ENCODE measurements around the gene PTGDR.

Gene PTGDR

GRCh38 chr14:52267501-52268278 lies at the start of gene PTGDR:
Gene PTGDR, plus strand, starts transcription at chr14:52267698. Its CDS starts 117 bp downstream, at chr14:52267815.
- peak; percentile 15 for DNase-seq

DNA sequence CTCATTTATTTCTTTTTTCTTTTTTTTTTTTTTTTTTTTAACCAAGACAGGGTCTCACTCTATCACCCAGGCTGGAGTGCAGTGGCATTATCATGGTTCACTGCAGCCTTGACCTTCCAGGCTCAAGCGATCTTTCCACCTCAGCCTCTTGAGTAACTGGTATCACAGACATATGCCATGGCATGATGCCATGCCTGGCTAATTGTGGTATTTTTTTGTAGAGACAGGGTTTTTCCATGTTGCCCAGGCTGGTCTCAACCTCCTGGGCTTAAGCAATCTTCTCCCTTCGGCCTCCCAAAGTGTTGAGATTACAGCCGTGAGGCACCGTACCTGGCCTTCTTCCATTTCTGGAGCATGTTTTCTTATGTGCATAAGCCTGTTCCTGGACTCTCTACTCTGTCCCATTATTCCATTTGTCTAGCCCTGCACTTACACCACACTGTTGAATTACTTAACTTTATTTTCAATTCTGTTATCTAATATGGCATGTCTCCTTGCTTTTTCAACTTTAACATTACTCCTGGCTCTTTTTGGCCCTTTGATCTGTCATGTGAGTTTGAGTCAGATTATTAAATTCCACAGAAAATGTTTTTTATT lies 47.9 kb upstream of the PTGDR start:
- DNase-seq: no peak

DNA sequence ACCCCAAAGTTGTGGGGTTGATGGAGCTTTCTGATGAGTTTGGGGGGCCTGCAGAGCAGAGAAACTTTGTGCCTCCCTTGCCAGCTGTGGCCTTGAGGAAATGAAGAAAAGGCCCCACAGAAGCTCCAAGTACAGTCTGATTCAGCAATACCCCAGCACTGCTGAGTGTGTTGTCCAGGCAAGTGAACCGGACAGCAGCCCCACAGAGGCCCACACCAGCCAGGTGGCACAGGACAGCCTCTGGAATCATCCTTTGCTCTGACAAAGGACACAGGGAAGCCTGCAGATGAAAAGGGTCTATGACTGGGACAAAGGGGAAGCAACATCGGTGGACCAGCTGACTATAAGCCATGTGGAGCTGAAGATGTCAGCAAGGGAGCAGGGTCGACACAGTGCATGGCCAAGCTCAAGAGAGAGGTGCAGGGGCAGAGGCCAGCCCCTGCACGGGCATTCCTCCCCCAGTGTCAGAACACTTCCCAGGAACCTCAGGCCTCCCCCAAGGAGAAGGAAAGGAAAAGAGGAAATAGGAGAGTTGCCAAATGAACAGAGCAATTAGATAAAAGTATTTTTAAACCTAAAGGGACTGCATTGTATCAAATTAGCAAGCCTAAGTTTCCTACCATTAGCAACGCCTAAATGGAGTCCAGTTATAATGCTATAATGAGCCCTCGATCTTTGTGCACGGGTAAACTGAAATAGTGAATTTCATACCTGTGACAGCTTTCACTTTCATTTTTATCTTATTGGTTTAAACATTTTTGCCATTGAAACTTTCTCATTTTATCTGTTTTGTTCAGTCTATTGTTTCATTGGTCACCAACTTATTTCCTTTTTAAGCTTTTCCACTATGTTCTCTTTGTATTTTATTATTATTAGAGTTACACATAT lies 46.3 kb upstream of the PTGDR start:
- peak; percentile 7 for DNase-seq

GRCh38 chr14:52222901-52223300 lies 44.6 kb upstream of the PTGDR start:
- DNase-seq: no peak

GRCh38 chr14:52227619-52228222 lies 39.8 kb upstream of the PTGDR start:
- DNase-seq: no peak

DNA sequence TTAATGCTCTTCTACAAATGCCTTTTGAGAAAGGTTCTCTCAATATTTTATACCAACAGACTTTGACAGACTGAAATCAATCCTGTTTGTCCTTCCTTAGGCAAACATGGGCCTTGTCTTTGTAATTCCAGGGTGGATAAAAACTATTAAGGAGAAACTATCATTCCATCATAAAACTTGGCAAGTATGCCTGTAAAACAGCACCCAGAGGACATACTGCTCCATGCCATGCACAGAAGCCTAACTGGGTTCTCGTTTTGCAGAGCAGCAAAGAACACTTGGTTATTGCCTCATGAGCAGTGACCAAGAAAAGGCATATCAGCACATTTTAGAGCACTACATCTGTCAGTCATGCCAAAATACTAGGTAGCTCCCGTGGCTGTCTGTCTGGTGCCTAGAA lies 33.8 kb upstream of the PTGDR start:
- no peak for DNase-seq

- DNase-seq: no peak
Observed at GRCh38 chr14:52235434-52235833, 32.1 kb upstream of the PTGDR start.

- no peak for DNase-seq
Observed at GRCh38 chr14:52235866-52236510, 31.5 kb upstream of the PTGDR start.

- DNase-seq: no peak
Observed at GRCh38 chr14:52238682-52239081, 28.8 kb upstream of the PTGDR start.

DNA sequence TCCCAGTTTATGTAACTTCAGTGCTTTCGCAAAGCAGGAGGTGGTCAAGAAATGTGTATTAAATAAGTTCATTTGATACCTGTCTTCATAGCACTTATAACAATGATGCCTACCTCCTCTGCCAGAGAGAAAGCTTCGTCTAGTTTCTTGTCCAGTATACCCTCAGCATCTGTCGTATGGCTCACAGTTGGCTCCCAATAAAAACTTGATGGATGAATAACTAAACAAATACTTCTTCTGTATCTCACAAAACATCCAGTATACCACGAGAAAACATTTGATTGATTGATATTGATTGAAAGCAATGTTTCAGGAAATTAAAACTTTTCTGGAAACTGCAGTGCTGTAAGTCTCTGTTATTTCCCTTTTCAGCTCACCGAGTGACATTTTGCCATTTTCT lies 26.9 kb upstream of the PTGDR start:
- no peak for DNase-seq

DNA sequence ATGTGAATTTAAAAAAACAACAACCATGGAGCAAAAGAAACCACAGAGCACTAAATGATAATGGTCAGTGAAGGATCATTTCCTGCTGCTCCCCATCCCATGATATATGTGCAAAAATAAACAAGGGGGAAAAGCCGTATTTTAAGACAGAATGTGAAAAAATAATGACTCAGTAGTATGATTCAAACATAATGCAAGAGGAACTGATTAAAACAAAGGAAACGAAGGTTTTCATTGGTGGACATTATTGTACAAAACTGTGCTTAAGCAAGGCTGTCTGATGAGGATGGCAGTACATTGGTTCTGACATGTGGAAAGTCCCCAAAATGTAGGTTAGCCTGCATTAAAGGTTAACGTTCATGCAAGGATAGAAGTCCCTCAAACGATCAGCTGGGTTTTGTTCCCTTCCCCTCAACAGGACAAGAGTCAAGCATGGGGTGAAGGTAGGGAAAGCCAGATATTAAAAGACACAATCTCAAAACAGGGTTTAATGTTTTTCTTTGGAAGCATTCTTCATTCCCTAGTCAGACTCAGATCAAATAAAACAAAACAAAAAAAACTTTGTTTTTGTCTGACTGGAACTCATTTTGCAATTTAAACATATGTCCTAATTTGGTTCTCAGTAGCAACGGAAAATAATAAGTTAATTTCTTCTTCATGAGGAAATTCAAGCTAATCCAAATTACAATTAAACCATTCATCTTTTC lies 26.3 kb upstream of the PTGDR start:
- DNase-seq: no peak

DNA sequence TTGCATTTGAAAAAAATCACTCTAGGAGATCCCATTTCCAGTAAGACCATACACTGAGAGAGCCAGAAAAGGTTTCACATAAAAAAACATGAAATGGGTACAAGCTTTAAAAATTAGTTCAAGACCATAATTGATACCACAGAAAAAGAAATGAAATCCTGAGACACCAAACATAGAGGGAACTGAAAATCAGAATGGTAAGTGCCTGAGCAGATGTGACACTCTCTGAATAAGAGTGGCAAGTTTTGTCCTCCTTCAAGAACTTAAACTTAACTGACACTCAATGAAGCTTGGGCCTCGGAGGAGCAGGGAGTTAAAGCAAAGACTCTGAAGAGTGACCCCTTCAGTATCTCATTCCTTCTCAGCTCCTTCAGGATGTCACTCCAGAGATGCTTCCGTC lies 23.2 kb upstream of the PTGDR start:
- DNase-seq: no peak

- DNase-seq: no peak
Observed at GRCh38 chr14:52244997-52245396, 22.5 kb upstream of the PTGDR start.

DNA sequence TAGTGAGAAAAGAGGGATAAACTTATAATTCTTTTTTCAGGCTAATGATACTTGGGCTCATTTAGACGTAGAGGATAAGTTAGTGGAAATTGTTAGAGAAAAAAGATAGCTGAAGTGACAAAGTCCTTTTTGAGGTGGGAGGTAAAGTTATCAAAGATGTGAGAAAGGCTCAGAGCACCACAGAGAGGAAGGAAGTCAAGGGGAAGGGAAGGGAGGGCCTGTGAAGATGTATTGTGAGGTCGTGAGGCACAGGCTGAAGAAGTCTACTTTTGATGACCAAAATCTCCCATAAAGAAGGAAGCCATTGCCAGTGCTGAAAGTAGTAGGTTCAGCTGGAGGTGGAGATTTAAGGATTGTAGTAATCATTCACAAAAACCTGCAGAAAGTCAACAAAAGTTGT lies 19.4 kb upstream of the PTGDR start:
- no peak for DNase-seq

- DNase-seq: no peak
Observed at GRCh38 chr14:52251724-52252123, 15.8 kb upstream of the PTGDR start.

DNA sequence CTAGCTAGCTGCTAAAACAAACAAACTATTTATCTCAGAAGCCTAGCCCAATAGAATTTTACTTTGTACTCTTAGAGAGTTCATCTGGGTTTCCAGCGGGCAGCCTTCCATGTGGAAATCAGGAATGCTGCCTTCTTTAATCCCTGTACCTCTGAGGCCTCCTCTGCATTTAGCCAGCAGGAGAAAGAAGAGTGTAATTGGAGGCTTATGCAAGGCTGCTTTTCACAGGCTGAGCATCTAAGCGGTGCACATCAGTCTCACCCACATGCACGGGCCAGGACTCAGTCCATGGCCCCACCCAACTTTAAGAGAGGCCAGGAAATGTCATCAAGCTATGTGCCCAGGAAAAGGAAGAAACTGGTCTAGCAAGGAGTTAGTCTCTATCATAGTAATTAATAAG lies 14.0 kb upstream of the PTGDR start:
- no peak for DNase-seq

- no peak for DNase-seq
Observed at GRCh38 chr14:52254086-52254485, 13.4 kb upstream of the PTGDR start.

- no peak for DNase-seq
Observed at GRCh38 chr14:52258783-52259182, 8.7 kb upstream of the PTGDR start.

DNA sequence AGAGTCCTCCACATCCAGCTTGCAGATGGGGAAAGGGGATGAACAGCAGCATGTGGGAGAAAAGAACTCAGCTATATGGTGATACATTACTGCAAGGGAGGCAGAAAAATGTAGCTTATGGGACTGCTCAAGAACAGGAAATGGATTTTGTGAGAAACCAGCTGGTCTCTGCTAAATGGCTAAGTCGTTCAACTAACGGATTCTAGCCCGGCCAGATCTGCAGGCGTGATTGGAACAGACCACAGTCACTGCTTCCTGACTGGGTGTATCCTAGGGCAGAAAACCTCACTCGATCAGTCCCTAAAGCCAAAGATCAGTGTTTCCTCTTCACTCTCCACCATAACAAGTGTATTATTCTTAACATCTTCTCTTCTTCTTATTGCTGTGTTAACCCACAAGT lies 8.1 kb upstream of the PTGDR start:
- DNase-seq: no peak

DNA sequence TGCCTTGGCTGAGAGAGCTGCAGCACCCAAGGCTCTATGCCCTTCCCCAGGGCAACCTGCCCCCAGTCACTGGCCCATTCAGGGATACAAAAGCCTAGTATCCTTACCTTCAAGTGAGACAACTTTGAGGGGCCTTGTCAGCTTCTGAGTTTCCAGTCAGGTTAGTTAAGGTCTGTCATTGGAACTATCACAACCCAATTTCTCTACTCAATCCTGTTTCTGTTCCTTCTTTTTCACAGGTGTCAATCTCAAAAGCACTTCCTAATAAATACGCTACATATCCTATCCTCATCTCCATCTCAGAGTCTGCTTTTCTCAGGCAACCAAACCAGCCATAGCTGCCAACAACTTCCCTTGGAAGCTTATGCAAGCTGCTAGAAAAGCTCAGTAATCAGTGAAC lies 4.9 kb upstream of the PTGDR start:
- no peak for DNase-seq

- no peak for DNase-seq
Observed at GRCh38 chr14:52263190-52263589, 4.3 kb upstream of the PTGDR start.

DNA sequence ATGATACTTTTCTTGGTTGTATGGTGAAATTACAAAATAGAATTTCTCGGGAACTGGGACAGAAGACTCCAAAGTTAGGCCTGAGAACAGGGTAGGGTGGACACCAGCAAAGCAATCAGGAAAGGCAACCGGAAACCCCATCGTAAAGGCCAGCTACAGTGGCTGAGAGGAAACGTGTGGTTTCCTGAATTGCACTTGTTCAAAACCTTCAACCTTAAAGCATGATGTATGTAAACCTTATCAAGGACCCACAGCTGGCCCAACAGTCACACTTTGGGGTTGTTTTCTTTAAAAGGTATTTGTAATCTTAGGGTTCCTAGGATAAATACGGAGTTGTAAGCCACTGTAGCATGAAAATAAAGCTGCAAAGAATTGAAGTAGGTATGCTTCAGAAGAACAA lies 2.2 kb upstream of the PTGDR start:
- DNase-seq: no peak
